GM23248 (cell line): ENCODE data around the gene CLEC4F.

Experiments used
- EZH2 ChIP-seq: fragments of 200-600 bp; sonication (generic); IDR thresholded peaks from 2 replicates; pipeline ENCODE4 v1.6.1; 2018; ENCODE audit warnings: antibody characterized with exemption, mild to moderate bottlenecking; ENCODE audit not compliant: insufficient read depth, poor library complexity, severe bottlenecking
- EZH2phosphoT487 ChIP-seq: fragments of 200-600 bp; sonication (generic); IDR thresholded peaks from 2 replicates; pipeline ENCODE4 v1.6.1; 2018; ENCODE audit warnings: antibody characterized with exemption, moderate library complexity, mild to moderate bottlenecking, low read depth; ENCODE audit not compliant: insufficient read depth

DNA sequence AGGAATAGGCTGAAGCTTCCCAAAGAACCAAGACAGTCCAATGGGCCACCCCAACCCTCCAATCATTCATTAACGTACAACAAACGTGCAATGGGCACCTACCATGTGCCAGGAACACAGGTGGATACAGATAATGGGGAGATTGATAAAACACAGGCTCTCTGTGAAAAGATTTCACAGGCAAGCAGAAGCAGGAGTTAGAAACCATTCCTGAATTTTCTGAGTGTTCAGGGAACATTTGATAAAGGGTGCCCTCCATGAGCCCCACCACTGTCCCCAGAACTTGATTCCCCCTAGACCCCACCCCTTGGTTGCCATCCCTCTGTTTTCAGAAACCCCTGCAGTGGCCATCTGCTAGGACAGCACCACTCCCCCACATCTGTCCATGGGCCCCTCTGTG is 13.7 kb upstream of the CLEC4F start:
- TF ChIP-seq EZH2phosphoT487 (no peak), EZH2 (no peak)
